IMR-90 (cell line): ENCODE results near the gene TSPAN16. TPM values are rescaled to one million over a fixed set of nuclear protein-coding genes. Genes with fewer than 3 reads are reported as not detected.

Experiments used
- ATAC-seq: fragments of 200-7000 bp; cut with Tn5 transposase; 2 replicates; pipeline ENCODE4 v1.9.1; 2020; ENCODE audit warnings: low read depth, mild to moderate bottlenecking, moderate library complexity
- BruUV-seq: library from RNA; stranded (reverse); fragments of 400-500 nt; replicated peaks from 2 replicates; lab custom pipeline; 2021; lab: Mats Ljungman, UMichigan
- CTCF ChIA-PET: fragments of 300-600 bp; formaldehyde crosslinking; extraction: SDS; loops from one replicate; lab custom pipeline; 2021; ENCODE audit warnings: antibody characterized with exemption; lab: Yijun Ruan, JAX
- POLR2A ChIA-PET: fragments of 300-600 bp; sonication (Branson Sonifier 250); formaldehyde crosslinking; loops from one replicate; lab custom pipeline; 2022; ENCODE audit warnings: antibody characterized with exemption; ENCODE audit not compliant: unreplicated experiment; lab: Charles Lee
- DNase-seq: peaks from one replicate; pipeline ENCODE4 v3.0.0; 2013
- H2AFZ ChIP-seq: replicated peaks from 2 replicates; pipeline ENCODE3; 2013; ENCODE audit warnings: low read length, mild to moderate bottlenecking; ENCODE audit not compliant: poor library complexity
- H2AK5ac ChIP-seq: 2 replicates; pipeline ENCODE4 v1.6.1; 2013; ENCODE audit warnings: low read depth, low read length, inconsistent platforms
- H2AK9ac ChIP-seq: replicated peaks from 2 replicates; pipeline ENCODE3; 2013; ENCODE audit warnings: mild to moderate bottlenecking, low read depth, low read length, moderate library complexity; ENCODE audit not compliant: poor library complexity
- H2BK120ac ChIP-seq: 2 replicates; pipeline ENCODE4 v1.6.1; 2013; ENCODE audit warnings: low read depth, low read length, inconsistent platforms
- H2BK15ac ChIP-seq: 3 replicates; pipeline ENCODE4 v1.6.1; 2013; ENCODE audit warnings: low read depth, low read length, inconsistent platforms
- H2BK20ac ChIP-seq: 2 replicates; pipeline ENCODE4 v1.6.1; 2013; ENCODE audit warnings: low read depth, mild to moderate bottlenecking, inconsistent platforms, low read length, moderate library complexity
- H2BK5ac ChIP-seq: 2 replicates; pipeline ENCODE4 v1.6.1; 2013; ENCODE audit warnings: mild to moderate bottlenecking, low read depth, low read length, inconsistent platforms; ENCODE audit not compliant: poor library complexity, severe bottlenecking
- H3K14ac ChIP-seq: replicated peaks from 2 replicates; pipeline ENCODE4 v1.6.1; 2013; ENCODE audit warnings: low read depth, low read length, inconsistent platforms
- H3K18ac ChIP-seq: 2 replicates; pipeline ENCODE4 v1.6.1; 2013; ENCODE audit warnings: low read depth, low read length, control low read depth
- H3K23ac ChIP-seq: 2 replicates; pipeline ENCODE4 v1.6.1; 2013; ENCODE audit warnings: low read depth, low read length, inconsistent platforms
- H3K27ac ChIP-seq: 2 replicates; pipeline ENCODE4 v1.5.1; 2013; ENCODE audit warnings: mild to moderate bottlenecking, control low read depth, low read length; ENCODE audit not compliant: insufficient read depth
- H3K27me3 ChIP-seq: 2 replicates; pipeline ENCODE4 v1.6.1; 2013; ENCODE audit warnings: low read length; ENCODE audit not compliant: control insufficient read depth, insufficient read depth
- H3K36me3 ChIP-seq: 2 replicates; pipeline ENCODE4 v1.6.1; 2013; ENCODE audit warnings: low read length, mixed read lengths; ENCODE audit not compliant: control insufficient read depth, insufficient read depth
- H3K4ac ChIP-seq: 2 replicates; pipeline ENCODE4 v1.6.1; 2013; ENCODE audit warnings: low read depth, low read length, inconsistent platforms
- H3K4me1 ChIP-seq: 2 replicates; pipeline ENCODE4 v1.6.1; 2013; ENCODE audit warnings: low read length, mixed read lengths; ENCODE audit not compliant: control insufficient read depth, insufficient read depth
- H3K4me2 ChIP-seq: 2 replicates; pipeline ENCODE4 v1.6.1; 2013; ENCODE audit warnings: low read depth, mild to moderate bottlenecking, control low read depth, low read length, moderate library complexity
- H3K4me3 ChIP-seq: 2 replicates; pipeline ENCODE4 v1.5.1; 2013; ENCODE audit warnings: low read depth, mild to moderate bottlenecking, control low read depth, low read length, moderate library complexity; ENCODE audit not compliant: insufficient read depth
- H3K56ac ChIP-seq: 2 replicates; pipeline ENCODE4 v1.6.1; 2013; ENCODE audit warnings: low read length, inconsistent platforms; ENCODE audit not compliant: insufficient read depth; ENCODE audit errors: extremely low read depth
- H3K79me1 ChIP-seq, 2 experiments: 2 replicates each; pipeline ENCODE4 v1.6.1; 2013; ENCODE audit warnings: low read length in 2 of 2, inconsistent platforms in 1 of 2, low read depth in 1 of 2
- H3K9ac ChIP-seq: 2 replicates; pipeline ENCODE4 v1.6.1; 2013; ENCODE audit warnings: low read depth, low read length, control low read depth
- H3K9me1 ChIP-seq: 2 replicates; pipeline ENCODE4 v1.6.1; 2013; ENCODE audit warnings: low read length, inconsistent platforms; ENCODE audit not compliant: insufficient read depth
- H3K9me3 ChIP-seq: 2 replicates; pipeline ENCODE4 v1.6.1; 2013; ENCODE audit warnings: low read length; ENCODE audit not compliant: control insufficient read depth, insufficient read depth
- H4K20me1 ChIP-seq: 2 replicates; pipeline ENCODE4 v1.6.1; 2013; ENCODE audit warnings: low read length, inconsistent platforms; ENCODE audit not compliant: insufficient read depth
- H4K5ac ChIP-seq: 2 replicates; pipeline ENCODE4 v1.6.1; 2013; ENCODE audit warnings: mild to moderate bottlenecking, low read depth, low read length, control low read depth
- H4K8ac ChIP-seq, 2 experiments: 2 replicates each; pipeline ENCODE4 v1.6.1; 2013; ENCODE audit warnings: low read depth in 2 of 2, low read length in 2 of 2, control low read depth in 1 of 2, inconsistent platforms in 1 of 2
- H4K91ac ChIP-seq: 2 replicates; pipeline ENCODE4 v1.6.1; 2013; ENCODE audit warnings: low read depth, low read length, inconsistent platforms; ENCODE audit not compliant: insufficient read depth
- CEBPB ChIP-seq: IDR thresholded peaks from 2 replicates; pipeline ENCODE4 v1.6.1; 2012; ENCODE audit warnings: low read depth, low read length, improper control_type of control experiment
- POLR2A ChIP-seq: IDR thresholded peaks from 2 replicates; pipeline ENCODE4 v1.6.1; 2012; ENCODE audit warnings: mild to moderate bottlenecking, low read depth, low read length
- RAD21 ChIP-seq: IDR thresholded peaks from 2 replicates; pipeline ENCODE4 v1.6.1; 2012; ENCODE audit warnings: low read length, improper control_type of control experiment
- SMC3 ChIP-seq: fragments of 150-350 bp; IDR thresholded peaks from 2 replicates; pipeline ENCODE4 v1.6.1; 2016; ENCODE audit warnings: low read depth, mild to moderate bottlenecking, antibody characterized with exemption, low read length, moderate library complexity
- WGBS, 2 experiments: methylation state at CpG; one replicate each; pipeline versions ENCODE4 v1.1.5 to v1.1.7; 2013; ENCODE audit warnings: missing lambda C conversion rate in 2 of 2; ENCODE audit not compliant: insufficient read length in 1 of 2; ENCODE audit errors: extremely low coverage in 2 of 2; 5-methylcytosine and 5-hydroxymethylcytosine counted together
- dilution Hi-C: fragments of 300-500 bp; cut with HindIII; formaldehyde crosslinking; loops from one replicate; pipeline ENCODE4 v1.14.3; 2018; ENCODE audit warnings: low sequenced_read_pairs; ENCODE audit not compliant: unreplicated experiment
- in situ Hi-C: fragments of 300-500 bp; cut with MboI; formaldehyde crosslinking; loops from 3 replicates; pipeline ENCODE4 v1.14.3; 2019; ENCODE audit warnings: low sequenced_read_pairs, inconsistent platforms, mixed read lengths
- intact Hi-C: fragments of 100-400 bp; cut with micrococcal nuclease; formaldehyde crosslinking; loops from 2 replicates; pipeline ENCODE4 v1.10.0; 2022
- polyA plus RNA-seq, 3 experiments: library from polyadenylated mRNA; depleted of rRNA; stranded (reverse); fragments of >200 nt; gene quantifications; 2 replicates each; pipeline ENCODE4 v1.2.3, GENCODE V29; 2012; ENCODE audit warnings: low replicate concordance in 1 of 3
- total RNA-seq: library from RNA; depleted of rRNA; stranded (reverse); fragments of >200 nt; gene quantifications from 2 replicates; pipeline ENCODE4 v1.2.3, GENCODE V29; 2012
- TF ChIP-seq, protein P1 (sequence below): conservative IDR thresholded peaks from 2 replicates; pipeline ENCODE4 v1.5.1; 2012; ENCODE audit warnings: mild to moderate bottlenecking, low read depth, low read length, improper control_type of control experiment

Gene TSPAN16
- total and polyA plus RNA-seq, 2 of the 4 experiments (the other 2 are of a cell fraction): not detected

GRCh38 chr19:11288349-11288748 lies 7.6 kb upstream of the TSPAN16 start:
- H3K4ac ChIP-seq: peak overlapping the region; percentile 36
- H3K9me1 ChIP-seq: no peaks in the 10 kb centered on the region
- 100% methylated on average over 2 of the region's 7 CpGs; no CpG with 5 or more reads in 1 of the 2 experiments for WGBS, 2 experiments
- TF ChIP-seq CEBPB: no peak
- TF ChIP-seq RAD21: peak; percentile 57
- peak; percentile 64 for TF ChIP-seq SMC3
- no peak for TF ChIP-seq POLR2A
- TF ChIP-seq, protein P1, sequence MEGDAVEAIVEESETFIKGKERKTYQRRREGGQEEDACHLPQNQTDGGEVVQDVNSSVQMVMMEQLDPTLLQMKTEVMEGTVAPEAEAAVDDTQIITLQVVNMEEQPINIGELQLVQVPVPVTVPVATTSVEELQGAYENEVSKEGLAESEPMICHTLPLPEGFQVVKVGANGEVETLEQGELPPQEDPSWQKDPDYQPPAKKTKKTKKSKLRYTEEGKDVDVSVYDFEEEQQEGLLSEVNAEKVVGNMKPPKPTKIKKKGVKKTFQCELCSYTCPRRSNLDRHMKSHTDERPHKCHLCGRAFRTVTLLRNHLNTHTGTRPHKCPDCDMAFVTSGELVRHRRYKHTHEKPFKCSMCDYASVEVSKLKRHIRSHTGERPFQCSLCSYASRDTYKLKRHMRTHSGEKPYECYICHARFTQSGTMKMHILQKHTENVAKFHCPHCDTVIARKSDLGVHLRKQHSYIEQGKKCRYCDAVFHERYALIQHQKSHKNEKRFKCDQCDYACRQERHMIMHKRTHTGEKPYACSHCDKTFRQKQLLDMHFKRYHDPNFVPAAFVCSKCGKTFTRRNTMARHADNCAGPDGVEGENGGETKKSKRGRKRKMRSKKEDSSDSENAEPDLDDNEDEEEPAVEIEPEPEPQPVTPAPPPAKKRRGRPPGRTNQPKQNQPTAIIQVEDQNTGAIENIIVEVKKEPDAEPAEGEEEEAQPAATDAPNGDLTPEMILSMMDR: peak; percentile 60
- no peaks in the 10 kb centered on the region for H3K4me1 ChIP-seq
- H3K14ac ChIP-seq: no peak overlapping the region
- BruUV-seq: no TSS peak
- no peaks in the 10 kb centered on the region for H3K79me1 ChIP-seq
- H3K27me3 ChIP-seq: no peaks in the 10 kb centered on the region
- H4K5ac ChIP-seq: no peak overlapping the region
- H3K27ac ChIP-seq: no peak overlapping the region
- no peaks in the 10 kb centered on the region for H3K9me3 ChIP-seq
- H2AK9ac ChIP-seq: no peak overlapping the region
- H3K36me3 ChIP-seq: no peaks in the 10 kb centered on the region
- no peak overlapping the region for H3K4me3 ChIP-seq
- ChIA-PET POLR2A (no interaction called here), CTCF (no interaction called here)
- H2BK15ac ChIP-seq: no peak overlapping the region; the same call in 2 of the 3 replicates
- in situ Hi-C loops: no loop called here
- no peak overlapping the region for H2AFZ ChIP-seq
- H3K23ac ChIP-seq: no peak overlapping the region
- ATAC-seq: peak; percentile 52; the same call in 1 of the 2 replicates
- H3K9ac ChIP-seq: no peak overlapping the region
- no peak overlapping the region for H4K8ac ChIP-seq
- intact Hi-C loops: no loop called here
- H2BK20ac ChIP-seq: no peak overlapping the region
- H3K56ac ChIP-seq: no peak overlapping the region
- H2AK5ac ChIP-seq: no peak overlapping the region
- H3K4me2 ChIP-seq: no peak overlapping the region
- H2BK120ac ChIP-seq: peak overlapping the region; percentile 58; the same call in 1 of the 2 replicates
- no peak overlapping the region for H3K18ac ChIP-seq
- H2BK5ac ChIP-seq: no peak overlapping the region
- dilution Hi-C loops: no loop called here
- H4K91ac ChIP-seq: no peak overlapping the region
- DNase-seq: peak; percentile 41
- H4K20me1 ChIP-seq: no peaks in the 10 kb centered on the region
